ENCODE data around the gene ALG1.
A peak's percentile ranks its signal among the peaks of the same experiment; 100 is the strongest.

DNA sequence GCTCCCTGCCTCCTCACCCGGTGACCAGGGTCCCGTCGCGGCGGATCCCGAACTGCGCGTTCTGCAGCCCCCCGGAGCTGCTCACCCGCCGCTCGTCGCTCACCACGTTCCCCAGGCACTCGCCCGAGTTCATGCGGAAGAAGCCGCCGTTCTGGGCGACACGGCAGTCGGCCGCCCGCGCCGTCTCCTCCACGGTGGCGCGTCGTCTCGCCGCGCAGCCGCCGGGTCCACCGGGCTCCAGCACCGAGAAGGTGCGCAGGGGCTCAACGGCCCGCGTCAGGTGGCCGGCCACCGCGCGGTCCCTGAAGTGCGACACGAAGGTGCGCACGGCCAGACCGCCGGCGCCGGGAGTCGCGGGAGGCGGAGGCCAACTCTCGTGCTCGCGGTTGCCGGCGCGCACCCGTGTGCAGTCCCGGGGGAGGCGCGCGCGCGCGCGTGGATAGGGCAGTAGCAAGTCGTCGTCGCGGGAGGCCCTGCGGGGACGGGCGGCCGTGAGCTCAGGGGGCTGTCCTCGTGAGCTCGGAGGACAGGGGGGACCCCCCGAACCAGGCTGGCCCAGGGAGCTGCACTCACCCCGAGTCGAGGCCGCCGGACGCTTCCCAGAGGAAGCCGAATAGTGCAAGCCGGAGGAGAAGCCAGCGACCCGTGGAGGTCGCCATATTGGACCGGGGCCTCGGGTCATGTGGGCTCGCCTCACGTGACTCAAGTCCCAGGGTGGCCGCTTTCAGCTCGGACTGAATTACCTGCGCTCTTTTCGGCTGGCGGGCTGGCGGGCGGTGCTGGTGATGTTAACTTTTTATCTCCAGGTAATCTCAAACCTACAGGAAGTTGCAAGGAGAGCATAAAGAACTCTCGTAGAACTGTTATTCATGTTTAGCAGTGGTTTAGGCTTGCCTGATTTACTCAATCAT, 38.1 kb upstream of the ALG1 start, which contains the start of gene NAGPA:
- TF ChIP-seq CTCF (IDR thresholded peaks at IDR 0.05; ENCODE audit: poor library complexity, severe bottlenecking) (peak; percentile 22), RAD21 (conservative IDR thresholded peaks at IDR 0.05) (peak; percentile 19), TAF1 (IDR thresholded peaks at IDR 0.05; ENCODE audit: low read depth) (no peak), EP300 (conservative IDR thresholded peaks at IDR 0.05; ENCODE audit: poor library complexity, severe bottlenecking) (peak; percentile 65)

All from neural cell (in vitro differentiated cells).